ENCODE data around the gene RPP25. TPM values are rescaled to one million over a fixed set of nuclear protein-coding genes. Genes with fewer than 3 reads are reported as not detected.

RPP25 gene
- total RNA-seq, 2 donors from 2014 or later, result 9.1 to 11.5 TPM

GRCh38 chr15:74982183-74982582 is 25.6 kb upstream of the RPP25 start:
- 78 to 81% methylated on average over 5 of the region's 5 CpGs for WGBS, 2 donors
- intact Hi-C loops (cut with DNase I), result no loop called here
- Histone ChIP-seq H3K9me3 (no peaks in the 10 kb centered on the region), H3K36me3 (replicated peaks in 1 of 2; ENCODE audit: insufficient read depth in 1 of 2, low read depth in 2 of 2) (no peaks in the 10 kb centered on the region), H3K4me1 (no peaks in the 10 kb centered on the region), H3K27ac (no peak overlapping the region), H3K4me3 (no peak overlapping the region), H3K27me3 (no peaks in the 10 kb centered on the region)
- DNase-seq, result no peak
- ATAC-seq, result no peak
- TF ChIP-seq CTCF (IDR thresholded peaks at IDR 0.05) (no peak), POLR2A (IDR thresholded peaks at IDR 0.05) (no peak)

GRCh38 chr15:74978503-74978902 is 21.9 kb upstream of the RPP25 start:
- DNase-seq (no peak), ATAC-seq (no peak)
- 21 to 34% methylated on average over 3 of the region's 3 CpGs for whole genome bisulfite sequencing, 2 donors
- Histone ChIP-seq H3K27me3 (no peaks in the 10 kb centered on the region), H3K4me3 (no peak overlapping the region), H3K9me3 (no peaks in the 10 kb centered on the region), H3K36me3 (replicated peaks in 1 of 2; ENCODE audit: insufficient read depth in 1 of 2, low read depth in 2 of 2) (no peaks in the 10 kb centered on the region), H3K4me1 (no peaks in the 10 kb centered on the region), H3K27ac (no peak overlapping the region)
- TF ChIP-seq CTCF (IDR thresholded peaks at IDR 0.05) (no peak), POLR2A (IDR thresholded peaks at IDR 0.05) (no peak)
- intact Hi-C loops (cut with DNase I), result no loop called here

- TF ChIP-seq CTCF (IDR thresholded peaks at IDR 0.05) (no peak), POLR2A (IDR thresholded peaks at IDR 0.05) (no peak)
- H3K4me1 ChIP-seq, result no peaks in the 10 kb centered on the region
- no peaks in the 10 kb centered on the region for H3K27me3 ChIP-seq
- no peak for DNase-seq
- H3K4me3 ChIP-seq, result no peak overlapping the region
- 87 to 90% methylated on average over 1 of the region's 1 CpG for WGBS, 2 donors
- H3K36me3 ChIP-seq (replicated peaks in 1 of 2; ENCODE audit: insufficient read depth in 1 of 2, low read depth in 2 of 2), result no peaks in the 10 kb centered on the region
- H3K27ac ChIP-seq, result no peak overlapping the region
- intact Hi-C loops (cut with DNase I), result no loop called here
- H3K9me3 ChIP-seq, result no peaks in the 10 kb centered on the region
- no peak for ATAC-seq
Observed at GRCh38 chr15:74978077-74978476, 21.5 kb upstream of the RPP25 start.

GRCh38 chr15:74977599-74977998 is 21.0 kb upstream of the RPP25 start:
- no peak overlapping the region for H3K27ac ChIP-seq
- WGBS, 2 donors, result 55 to 70% methylated on average over 4 of the region's 4 CpGs
- no peak for ATAC-seq

More at GRCh38 chr15:74977599-74977998, 21.0 kb upstream of the RPP25 start:
- DNase-seq, result no peak
- H3K27me3 ChIP-seq, result no peaks in the 10 kb centered on the region
- no peaks in the 10 kb centered on the region for H3K4me1 ChIP-seq
- intact Hi-C loops (cut with DNase I), result no loop called here
- TF ChIP-seq CTCF (IDR thresholded peaks at IDR 0.05) (no peak), POLR2A (IDR thresholded peaks at IDR 0.05) (no peak)
- no peaks in the 10 kb centered on the region for H3K36me3 ChIP-seq (replicated peaks in 1 of 2; ENCODE audit: insufficient read depth in 1 of 2, low read depth in 2 of 2)
- no peak overlapping the region for H3K4me3 ChIP-seq
- no peaks in the 10 kb centered on the region for H3K9me3 ChIP-seq

All from body of pancreas (tissue), 4 donors.